ENCODE results near the gene GSN. TPM values are rescaled to one million over a fixed set of nuclear protein-coding genes. Genes with fewer than 3 reads are reported as not detected.

The GSN gene
- total RNA-seq, 1 experiment from 2014 or later = 21.9 TPM

DNA sequence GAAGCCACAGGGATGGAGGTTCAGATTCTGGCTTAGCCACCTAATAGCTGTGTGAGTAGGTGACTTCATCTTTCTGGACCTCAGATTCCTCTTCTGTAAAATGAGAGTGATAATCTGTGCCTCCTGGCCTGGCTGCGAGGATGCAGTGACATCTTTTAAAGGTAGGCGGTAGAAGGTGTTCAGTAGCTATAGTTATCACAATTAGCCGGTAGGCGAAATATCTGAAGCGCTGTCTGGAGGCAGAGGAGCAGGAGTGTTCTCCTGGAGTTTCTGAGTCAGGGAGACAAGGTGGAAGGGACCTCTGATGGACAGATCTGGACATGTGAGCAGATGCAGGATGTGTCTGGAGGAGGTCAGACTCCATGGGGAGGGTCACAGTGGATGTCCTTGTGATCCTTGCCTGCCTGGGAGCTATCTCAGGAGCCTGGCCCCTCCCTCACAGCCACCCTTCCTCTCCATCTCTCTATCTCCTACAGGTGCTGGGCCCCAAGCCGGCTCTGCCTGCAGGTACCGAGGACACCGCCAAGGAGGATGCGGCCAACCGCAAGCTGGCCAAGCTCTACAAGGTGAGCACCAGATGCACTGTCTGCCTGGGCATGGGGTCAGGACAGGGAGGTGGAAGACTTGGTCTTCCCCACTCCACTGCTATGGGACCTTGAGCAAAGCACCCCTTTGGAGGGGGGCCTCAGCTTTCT lies 45.6 kb downstream of the GSN start:
- intact Hi-C loops (cut with micrococcal nuclease) = no loop called here

DNA sequence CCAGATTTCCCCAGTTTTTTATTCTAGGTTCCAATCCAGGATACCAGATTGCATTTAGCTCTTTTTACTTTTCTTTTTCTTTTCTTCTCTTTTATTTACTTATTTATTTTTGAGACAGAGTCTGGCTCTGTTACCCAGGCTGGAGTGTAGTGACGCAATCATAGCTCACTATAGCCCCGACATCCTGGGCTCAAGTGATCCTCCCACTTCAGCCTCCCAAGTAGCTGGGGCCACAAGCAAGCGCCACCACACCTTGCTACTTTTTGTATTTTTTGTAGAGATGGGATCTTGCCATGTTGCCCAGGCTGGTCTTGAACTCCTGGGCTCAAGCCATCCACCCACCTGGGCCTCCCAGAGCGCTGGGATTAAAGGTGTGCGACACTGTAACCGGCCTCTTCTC lies 48.4 kb downstream of the GSN start:
- ChIA-PET POLR2A (interaction anchor here (0.6 to 2.3 kb wide), 5 partner anchors 29 to 83 kb away, joined by 3 to 7 read pairs (median 3); no protein-coding TSS in a partner anchor), CTCF (interaction anchor here (0.6 to 6.5 kb wide), 10 partner anchors 28 to 520 kb away, joined by 3 to 67 read pairs (median 4); no protein-coding TSS in a partner anchor)
- H3K9me3 Mint-ChIP-seq (ENCODE audit: unreplicated experiment) = no peaks in the 10 kb centered on the region
- no TSS peak for BruUV-seq (replicated peaks)
- H3K4me1 Mint-ChIP-seq (ENCODE audit: insufficient read depth, unreplicated experiment) = peaks cover 22% of the 10 kb centered on the region
- no peak for DNase-seq (ENCODE audit: unreplicated experiment)
- intact Hi-C loops (cut with micrococcal nuclease) = no loop called here
- no peak overlapping the region for H3K27ac Mint-ChIP-seq (ENCODE audit: low read depth, unreplicated experiment)
- H3K4me3 Mint-ChIP-seq (ENCODE audit: unreplicated experiment) = no peak overlapping the region
- peaks cover 32% of the 10 kb centered on the region for H3K36me3 Mint-ChIP-seq (ENCODE audit: insufficient read depth, unreplicated experiment)
- TF ChIP-seq, protein P1, sequence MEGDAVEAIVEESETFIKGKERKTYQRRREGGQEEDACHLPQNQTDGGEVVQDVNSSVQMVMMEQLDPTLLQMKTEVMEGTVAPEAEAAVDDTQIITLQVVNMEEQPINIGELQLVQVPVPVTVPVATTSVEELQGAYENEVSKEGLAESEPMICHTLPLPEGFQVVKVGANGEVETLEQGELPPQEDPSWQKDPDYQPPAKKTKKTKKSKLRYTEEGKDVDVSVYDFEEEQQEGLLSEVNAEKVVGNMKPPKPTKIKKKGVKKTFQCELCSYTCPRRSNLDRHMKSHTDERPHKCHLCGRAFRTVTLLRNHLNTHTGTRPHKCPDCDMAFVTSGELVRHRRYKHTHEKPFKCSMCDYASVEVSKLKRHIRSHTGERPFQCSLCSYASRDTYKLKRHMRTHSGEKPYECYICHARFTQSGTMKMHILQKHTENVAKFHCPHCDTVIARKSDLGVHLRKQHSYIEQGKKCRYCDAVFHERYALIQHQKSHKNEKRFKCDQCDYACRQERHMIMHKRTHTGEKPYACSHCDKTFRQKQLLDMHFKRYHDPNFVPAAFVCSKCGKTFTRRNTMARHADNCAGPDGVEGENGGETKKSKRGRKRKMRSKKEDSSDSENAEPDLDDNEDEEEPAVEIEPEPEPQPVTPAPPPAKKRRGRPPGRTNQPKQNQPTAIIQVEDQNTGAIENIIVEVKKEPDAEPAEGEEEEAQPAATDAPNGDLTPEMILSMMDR (IDR thresholded peaks at IDR 0.05; ENCODE audit: unreplicated experiment) = no peak
- no peaks in the 10 kb centered on the region for H3K27me3 Mint-ChIP-seq (ENCODE audit: insufficient read depth, unreplicated experiment)

More for the DNA sequence above, 45.6 kb downstream of the GSN start:
- DNase-seq (ENCODE audit: unreplicated experiment) = no peak
- Mint-ChIP-seq H3K27me3 (ENCODE audit: insufficient read depth, unreplicated experiment) (no peaks in the 10 kb centered on the region), H3K27ac (ENCODE audit: low read depth, unreplicated experiment) (no peak overlapping the region), H3K9me3 (ENCODE audit: unreplicated experiment) (no peaks in the 10 kb centered on the region), H3K4me1 (ENCODE audit: insufficient read depth, unreplicated experiment) (peaks cover 6% of the 10 kb centered on the region), H3K36me3 (ENCODE audit: insufficient read depth, unreplicated experiment) (peaks cover 24% of the 10 kb centered on the region), H3K4me3 (ENCODE audit: unreplicated experiment) (no peak overlapping the region)
- no TSS peak for BruUV-seq (replicated peaks)
- TF ChIP-seq, protein P1 (IDR thresholded peaks at IDR 0.05; ENCODE audit: unreplicated experiment) = no peak
- ChIA-PET CTCF (interaction anchor here (0.6 to 3.7 kb wide), 6 partner anchors 35 to 140 kb away, joined by 3 to 33 read pairs (median 5); no protein-coding TSS in a partner anchor), POLR2A (interaction anchor here (0.7 kb wide), 1 partner anchor 86 kb away, joined by 3 read pairs; no protein-coding TSS in a partner anchor)

DNA sequence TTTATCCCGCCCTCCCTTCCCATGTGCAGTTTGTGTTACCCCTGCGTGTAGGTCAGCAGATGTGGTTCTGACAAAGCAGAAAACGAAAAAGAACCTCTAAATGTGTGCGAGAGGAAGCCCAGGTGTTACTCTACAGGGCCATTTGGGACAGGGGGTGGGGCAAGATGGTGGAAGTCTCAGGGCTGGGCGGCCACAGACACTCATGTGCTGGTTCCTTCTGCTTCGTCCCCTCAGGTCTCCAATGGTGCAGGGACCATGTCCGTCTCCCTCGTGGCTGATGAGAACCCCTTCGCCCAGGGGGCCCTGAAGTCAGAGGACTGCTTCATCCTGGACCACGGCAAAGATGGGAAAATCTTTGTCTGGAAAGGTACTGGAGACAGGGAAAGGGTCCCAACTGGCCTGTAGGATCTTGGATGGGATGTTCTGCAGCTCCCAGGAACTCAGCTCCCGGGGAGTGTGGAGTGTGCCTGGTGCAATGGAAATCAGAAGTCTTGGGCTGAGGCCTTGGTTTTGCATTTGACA lies 49.0 kb downstream of the GSN start:
- Mint-ChIP-seq H3K27me3 (ENCODE audit: insufficient read depth, unreplicated experiment) (no peaks in the 10 kb centered on the region), H3K4me3 (ENCODE audit: unreplicated experiment) (no peak overlapping the region), H3K36me3 (ENCODE audit: insufficient read depth, unreplicated experiment) (peaks cover 32% of the 10 kb centered on the region), H3K4me1 (ENCODE audit: insufficient read depth, unreplicated experiment) (peaks cover 24% of the 10 kb centered on the region), H3K27ac (ENCODE audit: low read depth, unreplicated experiment) (peak overlapping the region; percentile 19), H3K9me3 (ENCODE audit: unreplicated experiment) (no peaks in the 10 kb centered on the region)
- CTCF ChIA-PET = interaction anchor here (0.6 to 6.5 kb wide), 12 partner anchors 30 to 521 kb away, joined by 3 to 152 read pairs (median 7); partner anchors contain the start of gene GSN
- BruUV-seq (replicated peaks) = no TSS peak
- POLR2A ChIA-PET = interaction anchor here (0.6 to 1.3 kb wide), 4 partner anchors 30 to 82 kb away, joined by 3 to 8 read pairs (median 3); no protein-coding TSS in a partner anchor
- DNase-seq (ENCODE audit: unreplicated experiment) = no peak
- TF ChIP-seq, protein P1 (IDR thresholded peaks at IDR 0.05; ENCODE audit: unreplicated experiment) = no peak
- intact Hi-C loops (cut with micrococcal nuclease) = no loop called here

Data from MCF 10A (cell line).